Measurements from ENCODE around the gene SMG6.
"Not testable (repeated sequence)": the region's sequence is repeated elsewhere in the genome, so short reads cannot be mapped to it uniquely, and the experiment has no call there.

SMG6 gene

GRCh38 chr17:2303204-2304188, at the start of gene SMG6, which contains the start of gene SRR:
Gene SMG6, minus strand, starts transcription at chr17:2303785. Its CDS starts 65 bp downstream, at chr17:2303720.
Gene SRR, plus strand, starts transcription at chr17:2303950. Its CDS starts 11,611 bp downstream, at chr17:2315561.
- DNase-seq (ENCODE audit: low read depth): peak; percentile 95

- no peak for DNase-seq (ENCODE audit: low read depth)
These were observed 47.7 kb upstream of the SMG6 start for GRCh38 chr17:2351269-2351668.

- DNase-seq (ENCODE audit: low read depth): no peak
These were observed 44.5 kb upstream of the SMG6 start for GRCh38 chr17:2347805-2348685.

- no peak for DNase-seq (ENCODE audit: low read depth)
These were observed 42.9 kb upstream of the SMG6 start for GRCh38 chr17:2346475-2346874.

GRCh38 chr17:2344528-2344927, 40.9 kb upstream of the SMG6 start:
- no peak for DNase-seq (ENCODE audit: low read depth)

GRCh38 chr17:2343421-2343820, 39.8 kb upstream of the SMG6 start:
- DNase-seq (ENCODE audit: low read depth): peak; percentile 16

- DNase-seq (ENCODE audit: low read depth): no peak
These were observed 34.7 kb upstream of the SMG6 start for GRCh38 chr17:2338315-2338657.

- DNase-seq (ENCODE audit: low read depth): peak; percentile 32
These were observed 34.1 kb upstream of the SMG6 start for GRCh38 chr17:2337544-2338314.

- DNase-seq (ENCODE audit: low read depth): peak; percentile 59
These were observed 33.4 kb upstream of the SMG6 start, which contains the start of gene SGSM2 for GRCh38 chr17:2336852-2337543. Gene SGSM2, plus strand, starts transcription at chr17:2337501. Its CDS starts 188 bp downstream, at chr17:2337689.

- peak; percentile 82 for DNase-seq (ENCODE audit: low read depth)
These were observed 32.7 kb upstream of the SMG6 start, which contains the start of gene TSR1 for GRCh38 chr17:2336215-2336851. Gene TSR1, minus strand, starts transcription at chr17:2336457. Its CDS starts 30 bp downstream, at chr17:2336427.

GRCh38 chr17:2335726-2336214, 32.2 kb upstream of the SMG6 start:
- DNase-seq (ENCODE audit: low read depth): no peak

- DNase-seq (ENCODE audit: low read depth): no peak
These were observed 27.7 kb upstream of the SMG6 start for GRCh38 chr17:2331303-2331702.

GRCh38 chr17:2323629-2324314, 20.2 kb upstream of the SMG6 start:
- DNase-seq (ENCODE audit: low read depth): no peak

- DNase-seq (ENCODE audit: low read depth): no peak
These were observed 17.8 kb upstream of the SMG6 start for GRCh38 chr17:2321399-2321798.

- no peak for DNase-seq (ENCODE audit: low read depth)
These were observed 15.5 kb upstream of the SMG6 start for GRCh38 chr17:2319051-2319450.

GRCh38 chr17:2317796-2318195, 14.2 kb upstream of the SMG6 start:
- DNase-seq (ENCODE audit: low read depth): no peak

- DNase-seq (ENCODE audit: low read depth): not testable (repeated sequence)
These were observed 13.3 kb upstream of the SMG6 start for GRCh38 chr17:2316916-2317205.

GRCh38 chr17:2312736-2313135, 9.2 kb upstream of the SMG6 start:
- no peak for DNase-seq (ENCODE audit: low read depth)

GRCh38 chr17:2309338-2310154, 6.0 kb upstream of the SMG6 start:
- no peak for DNase-seq (ENCODE audit: low read depth)

All from activated gamma-delta T cell treated with anti-CD3 and anti-CD28 coated beads, Interleukin-2, amount 50 U/mL, for 16 hours (primary cell).